LHCN-M2 (cell line): ENCODE measurements around the gene PDCD10. TPM values are rescaled to one million over a fixed set of nuclear protein-coding genes. Genes with fewer than 3 reads are reported as not detected.
A peak's percentile ranks its signal among the peaks of the same experiment; 100 is the strongest.

Source experiments
- DNase-seq: peaks from one replicate; pipeline ENCODE4 v3.0.0-alpha.2; 2012; ENCODE audit warnings: low read depth
- total RNA-seq: library from RNA; depleted of rRNA; stranded (reverse); fragments of >200 nt; gene quantifications from 2 replicates; pipeline ENCODE4 v1.2.3, GENCODE V29; 2014; rRNA removed

Gene PDCD10
- total RNA-seq, 1 experiment from 2014 or later: 58.8 TPM

- peak; percentile 66 for DNase-seq
Observed at GRCh38 chr3:167684388-167684993, 50.2 kb downstream of the PDCD10 start.

- no peak for DNase-seq
Observed at GRCh38 chr3:167679526-167679925, 55.2 kb downstream of the PDCD10 start.

GRCh38 chr3:167675848-167676247 lies 58.8 kb downstream of the PDCD10 start:
- no peak for DNase-seq

GRCh38 chr3:167673221-167673620 lies 61.5 kb downstream of the PDCD10 start:
- no peak for DNase-seq

- no peak for DNase-seq
Observed at GRCh38 chr3:167671878-167672427, 62.7 kb downstream of the PDCD10 start.

- no peak for DNase-seq
Observed at GRCh38 chr3:167669699-167670098, 65.0 kb downstream of the PDCD10 start.

GRCh38 chr3:167668651-167669050 lies 66.0 kb downstream of the PDCD10 start:
- DNase-seq: no peak

- DNase-seq: no peak
Observed at GRCh38 chr3:167666563-167666962, 68.1 kb downstream of the PDCD10 start.

GRCh38 chr3:167662919-167663400 lies 71.7 kb downstream of the PDCD10 start:
- DNase-seq: peak; percentile 4

GRCh38 chr3:167657684-167658225 lies 76.9 kb downstream of the PDCD10 start:
- no peak for DNase-seq

- DNase-seq: no peak
Observed at GRCh38 chr3:167656821-167657220, 77.9 kb downstream of the PDCD10 start.

GRCh38 chr3:167653760-167654159 lies 80.9 kb downstream of the PDCD10 start, which contains the start of gene WDR49:
Gene WDR49, minus strand, starts transcription at chr3:167653942. Its CDS starts 517 bp downstream, at chr3:167653425.
- DNase-seq: no peak

- DNase-seq: no peak
Observed at GRCh38 chr3:167653155-167653554, 81.5 kb downstream of the PDCD10 start.

GRCh38 chr3:167651826-167652225 lies 82.9 kb downstream of the PDCD10 start:
- no peak for DNase-seq

GRCh38 chr3:167650459-167650858 lies 84.2 kb downstream of the PDCD10 start:
- DNase-seq: no peak

- no peak for DNase-seq
Observed at GRCh38 chr3:167649746-167650145, 84.9 kb downstream of the PDCD10 start.

- no peak for DNase-seq
Observed at GRCh38 chr3:167644611-167645010, 90.1 kb downstream of the PDCD10 start.

Other genes with a start within 250 kb of the PDCD10 start
- gene WDR49, start 81.0 kb downstream of the PDCD10 start, total RNA-seq: not detected in 2 replicates
- gene SERPINI1, start 829 bp upstream of the PDCD10 start, total RNA-seq: 1.2 and 1.9 TPM in 2 replicates